ENCODE results near the gene TSPAN10. TPM values are rescaled to one million over a fixed set of nuclear protein-coding genes. Genes with fewer than 3 reads are reported as not detected.

TSPAN10 gene
- total and polyA plus RNA-seq, 2 of the 13 experiments (the other 11 are each of a cell fraction or from before 2014, with no cell fraction given) = 0.54 to 0.75 TPM

- TF ChIP-seq ZNF142 (CRISPR knock-in tag; IDR thresholded peaks at IDR 0.05) (no peak), ZNF367 (CRISPR knock-in tag; IDR thresholded peaks at IDR 0.05; ENCODE audit: borderline replicate concordance) (no peak), ZUFSP (CRISPR knock-in tag; IDR thresholded peaks at IDR 0.05; ENCODE audit: borderline replicate concordance) (no peak)
Measured at GRCh38 chr17:81609541-81610311, 27.3 kb upstream of the TSPAN10 start (continued).

Measured in HepG2 (cell line).